Neuronal stem cell (in vitro differentiated cells): ENCODE data around the gene KRT23.

ENCODE experiments used
- DNase-seq: peaks from one replicate; pipeline ENCODE4 v3.0.0-alpha.2; 2013; ENCODE audit warnings: low spot score
- H2AFZ ChIP-seq: one replicate; pipeline ENCODE4 v1.6.1; 2013; ENCODE audit warnings: mild to moderate bottlenecking, low read length, inconsistent platforms
- H2AK5ac ChIP-seq: 2 replicates; pipeline ENCODE4 v1.6.1; 2013; ENCODE audit warnings: low read depth, mild to moderate bottlenecking, inconsistent platforms, low read length, moderate library complexity, mixed read lengths
- H2BK120ac ChIP-seq: 2 replicates; pipeline ENCODE4 v1.6.1; 2013; ENCODE audit warnings: low read depth, mild to moderate bottlenecking, inconsistent platforms, low read length, moderate library complexity, mixed read lengths
- H2BK12ac ChIP-seq: one replicate; pipeline ENCODE4 v1.6.1; 2013; ENCODE audit warnings: low read length, inconsistent platforms
- H2BK15ac ChIP-seq: 2 replicates; pipeline ENCODE4 v1.6.1; 2013; ENCODE audit warnings: mild to moderate bottlenecking, low read length, inconsistent platforms, mixed read lengths
- H2BK5ac ChIP-seq: one replicate; pipeline ENCODE4 v1.6.1; 2013; ENCODE audit warnings: inconsistent platforms, mild to moderate bottlenecking, low read length, moderate library complexity
- H3K14ac ChIP-seq: one replicate; pipeline ENCODE4 v1.6.1; 2013; ENCODE audit warnings: low read length, inconsistent platforms
- H3K18ac ChIP-seq: 2 replicates; pipeline ENCODE4 v1.6.1; 2013; ENCODE audit warnings: low read length, inconsistent platforms
- H3K23ac ChIP-seq: 2 replicates; pipeline ENCODE4 v1.6.1; 2013; ENCODE audit warnings: low read depth, mild to moderate bottlenecking, mixed read lengths, low read length, inconsistent platforms; ENCODE audit not compliant: poor library complexity
- H3K27ac ChIP-seq: replicated peaks from 3 replicates; pipeline ENCODE4 v1.5.1; 2013; ENCODE audit warnings: low read length, inconsistent platforms
- H3K27me3 ChIP-seq, 3 experiments: 2 replicates each; pipeline ENCODE4 v1.6.1; 2013; ENCODE audit warnings: low read length in 3 of 3, mild to moderate bottlenecking in 2 of 3, inconsistent platforms in 1 of 3, low read depth in 1 of 3, mixed read lengths in 1 of 3, moderate library complexity in 1 of 3; ENCODE audit not compliant: control insufficient read depth in 3 of 3, insufficient read depth in 3 of 3
- H3K36me3 ChIP-seq, 2 donors: replicated peaks in 1 of 2; 2 replicates each; pipeline ENCODE4 v1.6.1; 2013; ENCODE audit warnings: low read length in 2 of 2; ENCODE audit not compliant: control insufficient read depth in 2 of 2, insufficient read depth in 2 of 2
- H3K4ac ChIP-seq: 2 replicates; pipeline ENCODE4 v1.6.1; 2013; ENCODE audit warnings: inconsistent platforms, mild to moderate bottlenecking, low read length, moderate library complexity
- H3K4me1 ChIP-seq, 2 donors: 1 replicate in 1 of 2; 2 replicates in 1 of 2; pipeline ENCODE4 v1.6.1; 2013; ENCODE audit warnings: low read length in 2 of 2, low read depth in 1 of 2; ENCODE audit not compliant: control insufficient read depth in 2 of 2, insufficient read depth in 1 of 2
- H3K4me2 ChIP-seq: one replicate; pipeline ENCODE4 v1.6.1; 2013; ENCODE audit warnings: mild to moderate bottlenecking, low read length, inconsistent platforms; ENCODE audit not compliant: insufficient read depth, poor library complexity, severe bottlenecking
- H3K4me3 ChIP-seq, 2 donors: 2 replicates each; pipeline ENCODE4 v1.5.1; 2013; ENCODE audit warnings: low read length in 2 of 2, mild to moderate bottlenecking in 2 of 2, inconsistent platforms in 1 of 2, moderate library complexity in 1 of 2
- H3K79me1 ChIP-seq: one replicate; pipeline ENCODE4 v1.6.1; 2013; ENCODE audit warnings: low read depth, mild to moderate bottlenecking, inconsistent platforms, low read length, moderate library complexity
- H3K9ac ChIP-seq: one replicate; pipeline ENCODE4 v1.6.1; 2013; ENCODE audit warnings: mild to moderate bottlenecking, low read depth, low read length, inconsistent platforms; ENCODE audit not compliant: poor library complexity
- H3K9me3 ChIP-seq, 2 donors: replicated peaks in 1 of 2; 2 replicates each; pipeline versions ENCODE3 to v1.6.1; 2013; ENCODE audit warnings: low read length in 2 of 2, mild to moderate bottlenecking in 2 of 2, inconsistent platforms in 1 of 2, low read depth in 1 of 2, mixed read lengths in 1 of 2, moderate library complexity in 1 of 2; ENCODE audit not compliant: control insufficient read depth in 2 of 2, insufficient read depth in 1 of 2
- H4K8ac ChIP-seq: one replicate; pipeline ENCODE4 v1.6.1; 2013; ENCODE audit warnings: low read depth, mild to moderate bottlenecking, inconsistent platforms, low read length, moderate library complexity
- H4K91ac ChIP-seq: one replicate; pipeline ENCODE4 v1.6.1; 2013; ENCODE audit warnings: low read length, low read depth, mild to moderate bottlenecking, inconsistent platforms; ENCODE audit not compliant: poor library complexity
- WGBS, 2 donors: extraction: QIAGEN DNeasy Blood & Tissue Kit; methylation state at CpG; one replicate each; pipeline ENCODE4 v1.1.7; 2013; ENCODE audit warnings: missing lambda C conversion rate in 2 of 2, mixed read lengths in 1 of 2; ENCODE audit not compliant: insufficient read length in 2 of 2, insufficient replicate concordance in 1 of 2; ENCODE audit errors: extremely low coverage in 2 of 2; 5-methylcytosine and 5-hydroxymethylcytosine counted together

KRT23 gene

GRCh38 chr17:40896916-40897455 is 40.5 kb downstream of the KRT23 start:
- WGBS, 2 donors: no CpG with 5 or more reads among the region's 4 CpGs

GRCh38 chr17:40895106-40895730 is 42.2 kb downstream of the KRT23 start:
- no peaks in the 10 kb centered on the region for H3K36me3 ChIP-seq
- no peak overlapping the region for H3K27ac ChIP-seq
- no peak overlapping the region for H4K8ac ChIP-seq
- H2AK5ac ChIP-seq: no peak overlapping the region
- no peaks in the 10 kb centered on the region for H3K9me3 ChIP-seq
- no peak overlapping the region for H3K9ac ChIP-seq
- no peak for DNase-seq
- H4K91ac ChIP-seq: no peak overlapping the region
- H3K18ac ChIP-seq: no peak overlapping the region
- no peak overlapping the region for H3K23ac ChIP-seq
- no peaks in the 10 kb centered on the region for H3K79me1 ChIP-seq
- H3K4me3 ChIP-seq: peak overlapping the region in 1 of 2 donors; percentile 46
- H2BK5ac ChIP-seq: no peak overlapping the region
- H2AFZ ChIP-seq: no peak overlapping the region
- no CpG with 5 or more reads among the region's 9 CpGs for WGBS, 2 donors
- no peak overlapping the region for H2BK12ac ChIP-seq
- no peaks in the 10 kb centered on the region for H3K4me1 ChIP-seq
- no peak overlapping the region for H2BK120ac ChIP-seq
- H3K14ac ChIP-seq: no peak overlapping the region
- H3K4me2 ChIP-seq: no peak overlapping the region
- peaks cover 0 to 25% (median 0%) of the 10 kb centered on the region in 3 experiments for H3K27me3 ChIP-seq
- H3K4ac ChIP-seq: no peak overlapping the region
- no peak overlapping the region for H2BK15ac ChIP-seq

More at GRCh38 chr17:40896916-40897455, 40.5 kb downstream of the KRT23 start:
- DNase-seq: no peak
- no peak overlapping the region for H2BK120ac ChIP-seq
- no peak overlapping the region for H2AFZ ChIP-seq
- H3K23ac ChIP-seq: no peak overlapping the region
- H3K79me1 ChIP-seq: no peaks in the 10 kb centered on the region
- H3K27me3 ChIP-seq: peaks cover 0 to 31% (median 0%) of the 10 kb centered on the region in 3 experiments
- no peak overlapping the region for H3K9ac ChIP-seq
- no peak overlapping the region for H4K91ac ChIP-seq
- H3K4me3 ChIP-seq: no peak overlapping the region
- no peak overlapping the region for H2AK5ac ChIP-seq
- H3K36me3 ChIP-seq: no peaks in the 10 kb centered on the region
- H3K18ac ChIP-seq: no peak overlapping the region
- no peak overlapping the region for H3K27ac ChIP-seq
- H3K4me1 ChIP-seq: no peaks in the 10 kb centered on the region
- H2BK12ac ChIP-seq: no peak overlapping the region
- no peak overlapping the region for H3K4ac ChIP-seq
- no peak overlapping the region for H2BK15ac ChIP-seq
- no peak overlapping the region for H2BK5ac ChIP-seq
- no peak overlapping the region for H4K8ac ChIP-seq
- H3K9me3 ChIP-seq: no peaks in the 10 kb centered on the region
- no peak overlapping the region for H3K4me2 ChIP-seq
- H3K14ac ChIP-seq: no peak overlapping the region

- Histone ChIP-seq H2BK120ac (no peak overlapping the region), H3K4me2 (no peak overlapping the region), H4K91ac (no peak overlapping the region), H4K8ac (no peak overlapping the region), H3K18ac (no peak overlapping the region), H3K4me3 (no peak overlapping the region), H3K23ac (no peak overlapping the region), H2BK5ac (no peak overlapping the region), H3K9me3 (no peaks in the 10 kb centered on the region), H3K27me3 (peaks cover 0 to 14% (median 0%) of the 10 kb centered on the region in 3 experiments), H2AK5ac (no peak overlapping the region), H2AFZ (no peak overlapping the region), H3K4ac (no peak overlapping the region), H2BK15ac (no peak overlapping the region), H3K36me3 (no peaks in the 10 kb centered on the region), H3K9ac (no peak overlapping the region), H3K27ac (no peak overlapping the region), H2BK12ac (no peak overlapping the region), H3K79me1 (no peaks in the 10 kb centered on the region), H3K4me1 (no peaks in the 10 kb centered on the region), H3K14ac (no peak overlapping the region)
- DNase-seq: no peak
- no CpG with 5 or more reads among the region's 2 CpGs for WGBS, 2 donors
Measured at GRCh38 chr17:40888196-40888720, 49.2 kb downstream of the KRT23 start.

- H3K27me3 ChIP-seq: peaks cover 0 to 8% (median 0%) of the 10 kb centered on the region in 3 experiments
- no peak overlapping the region for H2BK15ac ChIP-seq
- H3K4me1 ChIP-seq: no peaks in the 10 kb centered on the region
- H3K18ac ChIP-seq: peak overlapping the region; percentile 76
- no peak overlapping the region for H3K14ac ChIP-seq
- H4K8ac ChIP-seq: no peak overlapping the region
- WGBS, 2 donors: no CpG with 5 or more reads among the region's 3 CpGs
- no peak overlapping the region for H2BK5ac ChIP-seq
- no peak overlapping the region for H3K4me3 ChIP-seq
- no peak overlapping the region for H3K4me2 ChIP-seq
- no peak overlapping the region for H2AK5ac ChIP-seq
- H3K4ac ChIP-seq: no peak overlapping the region
- no peaks in the 10 kb centered on the region for H3K79me1 ChIP-seq
- no peak overlapping the region for H2AFZ ChIP-seq
- H3K36me3 ChIP-seq: no peaks in the 10 kb centered on the region
- H3K9ac ChIP-seq: no peak overlapping the region
- no peak overlapping the region for H2BK12ac ChIP-seq
- DNase-seq: no peak
- no peak overlapping the region for H2BK120ac ChIP-seq
- no peak overlapping the region for H4K91ac ChIP-seq
- no peaks in the 10 kb centered on the region for H3K9me3 ChIP-seq
- H3K27ac ChIP-seq: no peak overlapping the region
- H3K23ac ChIP-seq: no peak overlapping the region
Measured at GRCh38 chr17:40886090-40886489, 51.4 kb downstream of the KRT23 start.
